GM18858 (cell line): ENCODE results near the gene APOA5.
"Not testable (repeated sequence)": the region's sequence is repeated elsewhere in the genome, so short reads cannot be mapped to it uniquely, and the experiment has no call there.

Experiments used
- ATAC-seq: cut with Tn5 transposase; IDR thresholded peaks from one replicate; pipeline ENCODE4 v1.9.1; 2021; ENCODE audit not compliant: unreplicated experiment

APOA5 gene

DNA sequence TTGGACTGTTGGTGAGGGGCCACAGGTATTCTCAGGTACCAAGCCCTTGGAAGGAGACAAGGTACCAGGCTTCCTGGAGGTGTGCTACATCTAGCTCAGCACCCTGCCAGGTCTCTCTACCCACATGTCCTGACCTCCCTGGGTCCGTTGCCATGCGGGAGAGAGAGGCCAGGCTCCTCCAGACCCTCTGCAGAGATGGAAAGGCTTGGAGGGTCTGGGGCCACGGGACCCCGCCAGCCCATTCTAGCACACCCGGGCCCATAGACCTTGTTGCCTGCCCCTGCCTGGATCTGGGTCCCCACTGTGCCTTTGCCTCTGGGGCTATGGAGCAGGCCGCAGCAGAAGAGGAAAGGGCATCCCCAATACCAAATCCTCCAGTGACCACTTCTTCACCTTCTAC, 35.8 kb upstream of the APOA5 start:
- ATAC-seq: no peak

DNA sequence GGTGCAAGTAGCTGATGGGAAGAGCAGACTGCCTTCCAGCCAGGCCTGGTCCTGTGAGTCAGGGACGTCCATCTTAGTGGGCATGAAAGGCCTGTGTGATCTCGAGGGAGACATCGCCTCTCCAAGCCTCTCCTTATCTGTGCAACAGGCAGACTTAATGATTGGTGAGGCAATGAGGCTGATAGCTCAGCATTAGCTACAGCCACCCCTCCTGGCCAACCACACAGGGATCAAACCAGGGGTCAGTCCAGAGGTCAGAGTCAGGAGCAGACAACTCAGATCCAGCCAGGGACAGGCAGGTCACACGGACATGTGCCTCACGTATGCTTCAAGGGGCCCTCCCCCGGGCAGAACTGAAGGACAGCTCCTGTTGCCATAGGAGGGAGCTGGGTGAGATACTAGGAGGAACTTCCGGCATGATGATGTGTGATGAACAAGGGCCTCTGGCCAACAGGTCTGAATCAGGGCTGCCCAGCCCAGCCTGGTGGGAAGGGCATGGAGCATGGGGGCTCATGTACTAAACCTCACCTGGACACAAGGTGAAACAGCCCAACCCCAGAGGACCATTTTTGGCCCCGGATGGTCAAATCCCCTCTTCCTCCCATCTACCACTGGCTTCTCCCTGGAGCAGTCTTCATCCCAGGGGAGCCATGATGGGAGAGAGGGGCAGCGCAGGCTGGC, 35.2 kb upstream of the APOA5 start:
- no peak for ATAC-seq

DNA sequence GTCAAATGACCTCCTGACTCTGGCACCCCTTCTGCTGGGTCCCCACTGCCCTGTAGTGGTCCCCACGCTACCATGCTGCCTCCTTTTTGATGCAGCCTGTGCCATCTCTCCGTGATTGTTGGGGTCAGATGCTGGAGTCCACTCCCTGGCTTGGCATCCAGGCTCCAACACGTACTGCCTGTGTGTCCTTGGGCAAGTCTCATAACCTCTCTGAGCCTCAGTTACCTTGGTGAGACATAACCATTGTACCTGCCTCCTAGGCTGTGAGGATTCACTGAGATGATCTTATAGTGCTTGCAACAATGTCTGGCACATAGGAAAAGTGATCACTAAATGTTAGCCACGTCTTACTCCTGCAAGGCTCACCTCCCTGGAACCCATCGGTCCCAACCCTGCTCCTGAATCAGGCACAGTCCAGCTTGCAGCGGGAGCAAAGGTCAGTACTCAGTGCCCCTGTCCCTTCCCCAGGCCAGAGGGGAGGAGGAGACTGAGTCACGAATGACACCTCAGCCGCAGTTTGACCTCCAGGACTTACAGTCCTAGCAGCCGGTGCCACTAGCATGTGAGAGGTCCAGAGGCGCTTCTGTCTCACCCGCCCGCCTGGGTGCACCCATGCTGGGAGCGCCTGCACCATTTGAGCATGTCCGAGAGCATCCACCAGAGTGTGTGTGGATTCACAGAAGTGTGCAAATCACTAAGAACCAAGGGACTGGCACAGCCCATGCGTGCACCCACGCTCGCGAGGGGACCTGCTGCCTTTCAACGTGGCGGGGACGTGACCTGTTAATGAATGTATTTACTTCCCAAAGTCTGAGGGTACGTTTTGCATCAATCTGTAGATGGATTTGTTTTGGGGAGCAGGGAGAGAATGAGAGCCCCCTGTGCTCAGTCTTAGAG, 34.4 kb upstream of the APOA5 start:
- ATAC-seq: no peak

DNA sequence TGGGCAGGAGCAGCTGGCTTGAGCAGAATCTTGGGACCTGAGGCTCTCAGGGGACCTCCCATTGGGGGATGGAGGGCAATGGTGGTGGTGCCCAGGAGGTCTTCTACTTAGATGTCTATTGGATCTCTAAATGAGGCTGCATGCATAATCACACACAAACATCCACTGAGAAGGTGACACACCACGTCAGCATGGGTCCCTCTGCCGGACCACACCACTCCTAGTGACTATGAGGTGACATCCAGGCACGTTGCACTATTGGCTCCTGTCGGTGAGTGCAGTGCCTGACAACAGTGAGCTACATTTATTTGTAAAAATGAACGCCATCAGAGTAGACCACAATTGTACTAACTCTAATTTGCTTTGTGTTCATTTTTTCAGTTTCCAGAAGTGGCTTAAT, 33.8 kb upstream of the APOA5 start:
- ATAC-seq: no peak

DNA sequence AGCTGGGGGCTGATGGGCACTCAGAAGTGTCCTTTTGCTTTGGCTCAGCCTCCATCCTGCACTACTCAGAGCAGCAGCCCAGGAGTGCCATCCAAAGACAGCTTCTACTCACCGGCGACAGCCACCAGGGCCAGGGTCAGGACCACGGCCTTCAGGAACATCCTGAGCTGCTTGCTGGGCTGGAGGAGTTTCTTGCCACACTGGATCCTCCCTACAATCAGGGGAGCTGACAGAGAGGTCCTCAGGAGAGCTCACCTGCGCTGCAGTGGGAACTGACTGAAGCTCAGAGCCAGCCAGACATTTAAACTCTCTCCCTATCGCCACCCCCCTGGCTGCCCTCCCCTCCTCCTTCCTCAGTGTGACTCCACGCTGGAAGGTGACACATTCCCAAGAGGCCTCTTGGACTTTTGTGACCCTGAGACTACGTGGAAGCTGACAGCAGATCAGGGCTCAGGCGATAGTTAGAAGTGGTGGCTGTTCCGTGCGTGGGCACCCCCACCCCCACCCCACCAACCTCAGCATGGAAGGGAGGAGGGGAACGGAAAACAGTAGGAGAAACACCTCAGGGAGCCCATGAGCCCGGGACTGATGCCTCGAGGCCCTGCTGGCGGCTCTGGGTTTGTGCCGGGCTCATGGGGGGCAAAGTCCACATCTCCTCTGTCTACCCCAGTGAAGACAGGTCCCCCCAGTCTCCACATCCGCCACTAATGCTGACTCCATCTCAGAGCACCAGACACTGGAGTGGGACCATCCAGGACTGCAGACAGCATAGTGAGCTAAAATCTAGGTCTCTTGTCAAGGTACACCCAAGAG, 31.6 kb upstream of the APOA5 start, which contains the start of gene APOA4:
TSS of gene APOA4 (minus strand) at position 274 of the 813 bp plus-strand sequence. CDS start at position 161, 113 bp downstream.
- no peak for ATAC-seq

DNA sequence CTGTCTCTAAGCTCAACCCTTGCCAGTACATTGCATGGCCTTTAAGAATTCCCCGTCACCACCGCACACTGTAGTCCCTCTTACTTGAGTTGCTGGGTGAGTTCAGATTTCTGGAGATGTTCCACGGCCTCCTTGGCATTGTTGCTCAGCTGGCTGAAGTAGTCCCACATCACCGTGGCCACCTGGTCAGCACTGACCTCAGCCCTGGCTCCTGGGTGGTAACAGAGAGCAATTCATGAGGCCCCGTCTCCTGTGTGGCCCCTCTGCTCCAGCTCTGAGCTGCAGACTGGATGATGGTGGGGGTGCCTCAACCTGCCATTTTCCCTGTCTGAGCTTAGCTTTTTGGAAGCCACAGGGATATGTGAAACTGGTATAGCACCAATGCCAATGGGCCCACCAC, 30.9 kb upstream of the APOA5 start:
- no peak for ATAC-seq

DNA sequence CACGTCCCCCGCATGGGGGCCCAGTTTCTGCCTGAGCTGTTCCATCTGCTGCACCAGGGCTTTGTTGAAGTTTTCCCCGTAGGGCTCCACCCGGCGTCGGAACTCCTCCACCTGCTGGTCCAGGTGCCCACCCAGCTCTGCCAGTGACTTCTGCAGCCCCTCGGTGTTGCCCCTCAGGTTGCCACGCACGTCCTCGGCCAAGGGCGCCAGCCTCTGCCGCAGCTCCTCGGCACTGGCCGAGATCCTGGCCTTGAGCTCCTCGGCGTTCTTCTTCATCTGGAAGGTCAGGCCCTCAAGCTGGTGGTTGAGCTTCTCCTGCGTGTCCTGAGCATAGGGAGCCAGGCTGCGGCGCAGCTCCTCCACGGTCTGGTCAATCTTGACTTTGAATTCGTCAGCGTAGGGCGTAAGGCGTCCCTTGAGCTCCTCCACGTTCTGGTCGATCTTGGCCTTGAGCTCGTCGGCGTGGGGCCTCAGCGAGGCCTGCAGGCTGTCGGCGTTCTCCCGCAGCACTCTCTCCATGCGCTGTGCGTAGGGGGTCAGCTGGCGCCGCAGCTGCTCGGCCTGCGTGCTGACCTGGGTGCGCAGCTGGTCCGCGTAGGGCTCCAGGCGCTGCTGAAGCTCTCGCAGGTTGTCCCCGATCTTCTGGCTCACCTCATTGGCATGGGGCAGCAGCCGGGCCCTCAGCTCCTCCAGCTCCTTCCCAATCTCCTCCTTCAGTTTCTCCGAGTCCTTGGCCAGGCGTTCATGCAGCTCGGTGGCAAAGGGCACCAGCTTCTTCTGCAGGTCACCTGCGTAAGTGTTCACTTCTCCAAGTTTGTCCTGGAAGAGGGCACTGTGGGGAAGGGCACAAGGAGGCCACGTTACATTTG, 29.6 kb upstream of the APOA5 start:
- no peak for ATAC-seq

DNA sequence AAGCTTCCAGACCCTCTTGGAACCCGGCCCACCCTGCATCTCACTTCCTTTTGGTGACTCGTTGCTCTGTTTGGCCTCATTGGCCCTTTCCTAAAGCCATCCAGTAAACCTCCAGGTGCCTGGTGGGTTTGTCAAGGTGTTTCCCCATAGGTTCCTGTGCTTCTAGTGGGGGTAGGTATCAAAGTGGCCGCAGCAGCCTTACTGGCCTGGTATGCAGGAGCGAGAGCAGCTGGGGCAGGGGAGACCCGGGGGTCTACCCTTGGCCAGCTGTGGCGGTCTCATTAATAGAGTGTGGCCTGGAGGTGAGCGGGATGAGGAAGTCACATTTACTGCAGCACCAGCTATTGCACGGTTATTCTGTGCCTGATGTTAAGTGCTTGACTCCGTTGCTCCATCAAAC, 27.4 kb upstream of the APOA5 start:
- no peak for ATAC-seq

DNA sequence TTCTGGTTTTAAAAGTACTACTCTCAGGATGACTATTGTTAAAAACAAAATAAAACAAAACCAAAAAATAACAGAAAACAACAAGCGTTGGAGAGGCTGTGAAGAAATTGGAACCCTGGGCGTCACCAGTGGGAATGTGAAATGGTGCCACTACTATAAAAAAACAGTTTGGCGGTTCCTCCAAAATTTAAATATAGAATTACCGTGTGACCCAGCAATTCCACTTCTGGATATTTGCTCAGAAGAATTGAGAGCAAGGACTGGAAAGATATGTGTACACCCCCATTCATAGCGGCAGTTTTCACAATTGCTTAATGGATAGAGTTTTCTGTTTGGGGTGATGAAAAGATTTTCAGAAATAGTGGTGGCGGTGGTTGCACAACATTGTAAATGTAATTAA, 22.8 kb upstream of the APOA5 start:
- ATAC-seq: no peak

DNA sequence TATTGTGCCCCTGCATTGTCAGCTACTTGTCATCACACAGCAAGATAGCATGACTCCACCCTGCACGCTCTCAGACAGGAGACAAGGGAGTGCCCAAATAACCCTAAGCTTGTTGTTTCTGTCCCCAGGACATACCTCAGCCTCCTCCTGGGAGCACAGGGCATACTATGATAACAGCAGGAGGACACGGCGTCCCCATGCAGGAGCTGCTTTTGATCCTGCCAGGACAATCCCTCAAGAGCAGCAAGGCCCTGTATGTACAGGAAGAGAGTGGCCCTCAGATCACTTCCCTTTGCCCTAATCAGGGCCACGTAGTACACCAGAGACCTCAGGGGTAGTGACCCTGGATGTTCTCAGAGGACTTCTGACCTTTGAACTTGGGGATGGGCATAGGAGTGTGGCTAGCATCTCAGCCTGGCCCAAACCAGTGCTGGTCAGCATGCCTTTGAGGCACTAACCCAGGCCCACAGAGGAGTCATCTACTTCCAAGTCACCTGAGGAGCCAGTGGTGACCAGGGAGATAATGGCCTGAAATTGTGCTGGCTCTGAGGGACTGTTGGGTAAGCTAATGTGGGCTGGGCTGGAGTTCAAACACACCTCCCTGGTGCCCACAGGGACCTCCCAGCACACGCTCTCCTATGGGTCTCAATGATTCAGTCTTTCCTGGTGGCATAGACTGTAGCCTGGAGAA, 22.2 kb upstream of the APOA5 start:
- ATAC-seq: no peak

DNA sequence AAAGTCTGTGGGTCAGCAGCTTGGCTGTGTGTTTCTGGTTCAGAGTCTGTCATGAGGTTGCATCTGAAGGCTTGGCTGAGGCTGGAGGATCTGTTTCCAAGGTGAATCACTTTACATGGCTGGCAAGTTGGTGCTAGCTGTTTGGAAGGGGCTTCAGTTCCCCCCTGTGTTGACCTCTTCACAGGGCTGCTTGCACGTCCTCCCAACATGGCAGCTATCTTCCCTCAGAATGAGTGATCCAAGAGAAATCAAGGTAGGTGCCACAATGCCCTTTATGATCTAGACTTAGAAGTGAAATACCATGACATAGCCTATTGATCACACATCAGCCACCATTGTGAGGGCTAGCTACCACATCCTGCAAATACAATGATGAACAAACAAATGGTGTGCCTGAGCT, 21.5 kb upstream of the APOA5 start:
- ATAC-seq: no peak

DNA sequence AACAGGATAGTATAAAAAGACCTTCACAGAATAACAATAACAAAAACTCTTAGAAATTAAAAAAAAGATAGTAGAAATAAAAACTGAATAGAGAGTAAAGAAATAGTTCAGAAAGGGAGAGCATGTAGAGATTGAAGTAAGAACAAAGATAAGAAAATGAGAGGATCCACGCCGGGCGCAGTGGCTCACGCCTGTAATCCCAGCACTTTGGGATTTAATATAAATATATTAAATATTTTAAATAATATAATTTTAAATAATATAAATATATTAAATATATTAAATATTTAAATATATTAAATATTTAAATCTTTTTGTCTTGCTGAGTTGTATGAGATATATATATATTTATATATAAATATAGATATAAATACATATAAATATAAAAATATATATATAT, 20.4 kb upstream of the APOA5 start:
- no peak for ATAC-seq

DNA sequence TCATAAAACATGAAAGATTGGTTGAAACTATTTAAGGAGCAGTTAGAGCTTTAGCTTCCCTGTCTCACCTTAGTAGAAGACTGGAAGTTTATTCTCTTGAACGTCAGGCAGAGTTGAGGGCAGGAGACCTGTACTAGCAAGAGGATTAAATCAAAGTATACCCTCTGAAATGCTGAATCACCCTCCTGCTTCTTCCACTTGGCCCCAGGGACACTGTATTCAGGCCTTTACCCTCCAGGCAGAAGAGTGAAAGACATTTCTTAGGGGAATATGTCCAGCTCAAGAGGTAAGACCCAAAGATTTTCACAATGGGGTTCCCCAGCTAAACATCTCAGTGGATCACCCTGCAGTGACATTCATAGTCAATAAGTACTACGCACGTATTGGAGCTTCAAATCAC, 19.5 kb upstream of the APOA5 start:
- no peak for ATAC-seq

DNA sequence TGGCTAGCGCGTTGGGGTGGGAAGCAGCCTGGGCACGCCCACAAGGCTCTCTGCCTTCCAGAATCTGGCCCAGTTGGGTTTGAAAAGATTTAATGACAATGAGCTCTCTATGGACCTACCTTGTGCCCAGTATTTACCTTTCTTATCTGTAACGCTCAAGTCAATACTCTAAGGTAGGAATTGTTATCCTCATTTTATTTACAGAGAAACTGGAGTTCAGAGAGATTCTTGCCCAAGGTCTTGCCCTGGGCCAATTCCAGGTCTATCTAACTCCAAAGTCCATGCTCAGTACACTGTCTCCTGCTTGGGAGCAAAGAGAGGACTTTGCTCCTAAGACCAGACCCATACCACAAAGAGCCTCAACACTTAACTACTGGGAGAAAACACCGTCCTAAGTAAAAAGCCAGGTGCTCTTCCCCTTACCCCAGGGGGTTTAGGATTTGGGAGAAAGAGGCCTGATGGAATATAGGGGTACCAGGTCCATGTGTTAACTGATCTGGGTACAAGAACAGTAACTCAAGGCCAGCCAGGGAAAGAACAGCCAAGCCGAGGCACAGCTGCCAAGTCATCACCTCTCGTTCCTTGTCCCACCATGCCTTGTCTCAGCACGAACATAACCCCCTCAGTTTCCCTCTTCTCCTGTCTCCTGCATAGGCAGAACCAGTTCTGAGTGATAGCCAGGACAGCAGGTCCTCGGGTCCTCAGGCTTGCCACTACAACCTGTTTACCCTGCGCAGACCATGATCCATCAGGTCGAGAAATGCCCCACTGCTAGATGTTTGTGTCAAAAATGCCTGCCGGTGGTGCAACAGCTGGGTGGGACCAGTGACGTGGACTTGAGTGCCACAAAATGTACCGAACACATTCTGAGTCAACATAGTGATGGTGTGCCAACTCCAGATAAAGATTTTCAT, 16.8 kb upstream of the APOA5 start:
- no peak for ATAC-seq

DNA sequence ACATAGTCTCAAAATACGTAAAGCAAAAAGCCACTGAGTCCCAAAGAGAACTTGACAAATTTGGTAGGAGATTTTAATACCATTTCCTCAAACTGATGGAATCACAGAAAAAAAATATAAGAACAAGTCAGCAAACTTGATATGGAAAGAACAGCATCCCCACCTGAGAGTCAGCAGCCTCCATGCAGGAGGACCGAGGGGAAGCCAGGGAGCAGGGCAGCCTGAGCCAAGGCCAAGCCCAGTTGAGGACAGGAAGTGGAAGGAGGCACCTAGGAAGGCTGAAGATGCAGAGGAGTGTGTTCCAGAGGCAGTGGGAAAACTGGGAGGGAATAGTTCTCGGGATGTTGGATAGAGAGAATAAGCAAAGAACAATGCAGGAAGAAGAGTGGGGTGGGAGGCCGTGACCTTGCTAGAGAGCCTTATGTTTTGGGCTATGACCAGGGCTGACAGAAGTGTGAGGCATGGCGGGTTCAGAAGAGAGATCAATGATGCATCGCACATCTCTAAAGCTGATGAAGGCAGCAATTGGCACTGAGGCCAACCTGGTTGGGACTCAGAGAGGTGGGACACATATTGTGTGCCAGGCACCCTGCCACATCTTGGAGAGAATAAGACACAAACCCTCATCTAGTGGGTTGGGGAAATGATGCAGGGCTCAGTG, 16.1 kb upstream of the APOA5 start:
- ATAC-seq: no peak

DNA sequence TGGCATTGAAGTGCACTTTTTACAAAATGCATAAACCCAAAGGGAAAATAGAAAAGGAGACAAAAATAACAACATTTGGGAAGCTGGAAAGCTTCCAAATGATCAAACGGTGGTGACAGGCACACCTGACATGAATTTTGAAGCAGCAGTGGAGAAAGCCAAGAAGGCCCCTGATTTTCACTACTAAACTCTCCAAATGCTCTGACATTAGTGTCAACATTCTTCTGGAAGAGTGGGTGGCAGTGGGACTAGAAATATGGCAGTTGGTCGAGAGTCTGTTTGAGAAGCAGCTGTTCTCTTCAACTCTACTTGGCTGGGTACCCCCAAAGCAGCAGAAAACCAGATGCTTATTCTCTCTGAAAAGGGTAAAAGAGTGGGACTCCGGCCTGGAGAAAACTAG, 12.3 kb upstream of the APOA5 start:
- no peak for ATAC-seq

DNA sequence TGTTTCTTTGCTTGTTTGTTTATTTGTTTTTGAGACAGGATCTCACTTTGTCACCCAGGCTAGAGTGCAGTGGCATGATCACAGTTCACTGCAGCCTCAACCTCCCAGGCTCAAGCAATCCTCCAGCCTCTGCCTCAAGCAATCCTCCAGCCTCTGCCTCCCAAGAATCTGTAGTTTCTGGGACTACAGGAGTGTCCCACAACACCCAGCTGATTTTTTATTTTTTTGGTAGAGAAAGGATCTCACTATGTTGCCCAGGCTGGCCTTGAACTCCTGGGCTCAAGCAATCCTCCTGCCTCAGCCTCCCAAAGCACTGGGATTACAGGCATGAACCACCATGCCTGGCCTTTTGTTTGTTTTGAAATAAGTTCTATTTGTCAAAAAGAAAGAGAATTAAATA, 10.0 kb upstream of the APOA5 start:
- ATAC-seq: not testable (repeated sequence)

DNA sequence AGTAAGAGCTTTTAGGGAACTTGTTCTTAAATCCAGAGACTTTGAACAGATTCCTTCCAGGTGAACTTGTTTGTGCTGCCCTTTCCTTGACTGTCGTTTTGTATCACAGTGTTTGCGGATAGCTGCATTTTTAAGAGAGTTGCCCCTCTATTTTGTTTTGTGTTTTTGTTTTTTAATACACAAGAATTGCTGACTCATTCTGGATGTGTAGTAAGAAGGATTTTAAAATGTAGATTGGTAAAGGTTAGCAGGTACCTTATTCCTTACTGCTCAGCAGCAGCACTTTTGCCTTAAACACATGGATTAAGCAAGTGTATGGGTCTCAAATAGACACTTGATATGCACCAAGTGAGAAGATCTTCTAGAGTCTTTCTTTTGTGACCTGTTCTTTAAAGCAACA, 8.9 kb upstream of the APOA5 start:
- no peak for ATAC-seq
